HL-60 (cell line): ENCODE measurements around the gene GABPB2.

ENCODE experiments used
- DNase-seq, 2 experiments: peaks; one replicate each; pipeline ENCODE4 v3.0.0-alpha.2; 2010 to 2020; ENCODE audit warnings: low read depth in 1 of 2, low spot score in 1 of 2
- H3K27ac ChIP-seq: fragments of 250-450 bp; sonication (Bioruptor Pico); replicated peaks from 2 replicates; pipeline ENCODE4 v1.5.1; 2020; ENCODE audit warnings: mild to moderate bottlenecking, moderate library complexity
- H3K27me3 ChIP-seq: fragments of 250-450 bp; sonication (Bioruptor Pico); 2 replicates; pipeline ENCODE4 v1.5.1; 2021; ENCODE audit warnings: mild to moderate bottlenecking, moderate library complexity; ENCODE audit not compliant: insufficient read depth, poor library complexity, severe bottlenecking
- H3K4me3 ChIP-seq: replicated peaks from 2 replicates; pipeline ENCODE4 v1.5.1; 2011; ENCODE audit warnings: mild to moderate bottlenecking, control low read depth, low read length; ENCODE audit not compliant: insufficient read depth
- GABPA ChIP-seq: IDR thresholded peaks from 2 replicates; pipeline ENCODE4 v1.6.1; 2012; ENCODE audit warnings: low read depth
- POLR2AphosphoS5 ChIP-seq: IDR thresholded peaks from 2 replicates; pipeline ENCODE4 v1.6.1; 2012; ENCODE audit warnings: low read depth
- SPI1 ChIP-seq: IDR thresholded peaks from 2 replicates; pipeline ENCODE4 v1.6.1; 2012; ENCODE audit warnings: low read depth, mild to moderate bottlenecking, borderline replicate concordance
- TF ChIP-seq, protein P1 (sequence below): IDR thresholded peaks from 2 replicates; pipeline ENCODE4 v1.6.1; 2012; ENCODE audit warnings: low read depth; ENCODE audit not compliant: insufficient replicate concordance
- TF ChIP-seq, protein P2 (sequence below): IDR thresholded peaks from one replicate; pipeline ENCODE4 v1.5.1; 2011; ENCODE audit warnings: low read length, control low read depth, inconsistent platforms; ENCODE audit not compliant: insufficient read depth

GABPB2 gene

DNA sequence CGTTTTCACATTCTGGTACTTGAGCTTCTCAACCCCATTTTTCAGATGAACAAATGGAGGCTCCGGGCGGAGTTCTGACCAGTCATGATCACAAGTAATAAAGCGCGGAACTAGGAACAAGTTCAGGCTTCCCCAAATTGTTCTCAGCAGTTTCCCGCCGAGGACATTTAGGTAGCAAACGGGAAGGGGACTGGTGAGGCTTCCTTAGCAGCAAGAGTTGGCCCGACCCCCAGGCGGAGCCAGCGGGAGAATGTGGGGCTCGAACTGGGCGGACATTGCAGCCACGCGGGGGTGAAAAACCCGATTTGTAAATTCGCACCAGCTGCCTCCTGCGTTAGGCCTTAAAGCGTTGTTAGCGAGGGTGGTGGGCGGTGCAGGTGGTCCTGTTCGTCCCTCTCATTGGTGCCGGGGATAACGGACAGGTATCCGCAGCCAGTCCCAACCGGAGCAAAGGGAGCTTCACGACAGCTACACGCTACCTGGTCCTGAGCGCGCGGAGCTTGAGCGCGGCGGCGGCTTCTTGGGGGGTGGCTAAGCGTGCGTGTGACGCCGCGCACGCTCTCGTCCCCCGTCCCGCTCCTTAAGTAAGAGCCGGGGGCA is 60.5 kb downstream of the GABPB2 start:
- H3K27me3 ChIP-seq = peaks cover 3% of the 10 kb centered on the region
- TF ChIP-seq, protein P1, sequence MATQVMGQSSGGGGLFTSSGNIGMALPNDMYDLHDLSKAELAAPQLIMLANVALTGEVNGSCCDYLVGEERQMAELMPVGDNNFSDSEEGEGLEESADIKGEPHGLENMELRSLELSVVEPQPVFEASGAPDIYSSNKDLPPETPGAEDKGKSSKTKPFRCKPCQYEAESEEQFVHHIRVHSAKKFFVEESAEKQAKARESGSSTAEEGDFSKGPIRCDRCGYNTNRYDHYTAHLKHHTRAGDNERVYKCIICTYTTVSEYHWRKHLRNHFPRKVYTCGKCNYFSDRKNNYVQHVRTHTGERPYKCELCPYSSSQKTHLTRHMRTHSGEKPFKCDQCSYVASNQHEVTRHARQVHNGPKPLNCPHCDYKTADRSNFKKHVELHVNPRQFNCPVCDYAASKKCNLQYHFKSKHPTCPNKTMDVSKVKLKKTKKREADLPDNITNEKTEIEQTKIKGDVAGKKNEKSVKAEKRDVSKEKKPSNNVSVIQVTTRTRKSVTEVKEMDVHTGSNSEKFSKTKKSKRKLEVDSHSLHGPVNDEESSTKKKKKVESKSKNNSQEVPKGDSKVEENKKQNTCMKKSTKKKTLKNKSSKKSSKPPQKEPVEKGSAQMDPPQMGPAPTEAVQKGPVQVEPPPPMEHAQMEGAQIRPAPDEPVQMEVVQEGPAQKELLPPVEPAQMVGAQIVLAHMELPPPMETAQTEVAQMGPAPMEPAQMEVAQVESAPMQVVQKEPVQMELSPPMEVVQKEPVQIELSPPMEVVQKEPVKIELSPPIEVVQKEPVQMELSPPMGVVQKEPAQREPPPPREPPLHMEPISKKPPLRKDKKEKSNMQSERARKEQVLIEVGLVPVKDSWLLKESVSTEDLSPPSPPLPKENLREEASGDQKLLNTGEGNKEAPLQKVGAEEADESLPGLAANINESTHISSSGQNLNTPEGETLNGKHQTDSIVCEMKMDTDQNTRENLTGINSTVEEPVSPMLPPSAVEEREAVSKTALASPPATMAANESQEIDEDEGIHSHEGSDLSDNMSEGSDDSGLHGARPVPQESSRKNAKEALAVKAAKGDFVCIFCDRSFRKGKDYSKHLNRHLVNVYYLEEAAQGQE = no peak
- TF ChIP-seq GABPA (no peak), SPI1 (no peak), POLR2AphosphoS5 (no peak)
- TF ChIP-seq, protein P2, sequence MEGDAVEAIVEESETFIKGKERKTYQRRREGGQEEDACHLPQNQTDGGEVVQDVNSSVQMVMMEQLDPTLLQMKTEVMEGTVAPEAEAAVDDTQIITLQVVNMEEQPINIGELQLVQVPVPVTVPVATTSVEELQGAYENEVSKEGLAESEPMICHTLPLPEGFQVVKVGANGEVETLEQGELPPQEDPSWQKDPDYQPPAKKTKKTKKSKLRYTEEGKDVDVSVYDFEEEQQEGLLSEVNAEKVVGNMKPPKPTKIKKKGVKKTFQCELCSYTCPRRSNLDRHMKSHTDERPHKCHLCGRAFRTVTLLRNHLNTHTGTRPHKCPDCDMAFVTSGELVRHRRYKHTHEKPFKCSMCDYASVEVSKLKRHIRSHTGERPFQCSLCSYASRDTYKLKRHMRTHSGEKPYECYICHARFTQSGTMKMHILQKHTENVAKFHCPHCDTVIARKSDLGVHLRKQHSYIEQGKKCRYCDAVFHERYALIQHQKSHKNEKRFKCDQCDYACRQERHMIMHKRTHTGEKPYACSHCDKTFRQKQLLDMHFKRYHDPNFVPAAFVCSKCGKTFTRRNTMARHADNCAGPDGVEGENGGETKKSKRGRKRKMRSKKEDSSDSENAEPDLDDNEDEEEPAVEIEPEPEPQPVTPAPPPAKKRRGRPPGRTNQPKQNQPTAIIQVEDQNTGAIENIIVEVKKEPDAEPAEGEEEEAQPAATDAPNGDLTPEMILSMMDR = no peak
- H3K4me3 ChIP-seq = no peak overlapping the region
- peak in 1 of 2 experiments; percentile 18 for DNase-seq
- H3K27ac ChIP-seq = no peak overlapping the region

DNA sequence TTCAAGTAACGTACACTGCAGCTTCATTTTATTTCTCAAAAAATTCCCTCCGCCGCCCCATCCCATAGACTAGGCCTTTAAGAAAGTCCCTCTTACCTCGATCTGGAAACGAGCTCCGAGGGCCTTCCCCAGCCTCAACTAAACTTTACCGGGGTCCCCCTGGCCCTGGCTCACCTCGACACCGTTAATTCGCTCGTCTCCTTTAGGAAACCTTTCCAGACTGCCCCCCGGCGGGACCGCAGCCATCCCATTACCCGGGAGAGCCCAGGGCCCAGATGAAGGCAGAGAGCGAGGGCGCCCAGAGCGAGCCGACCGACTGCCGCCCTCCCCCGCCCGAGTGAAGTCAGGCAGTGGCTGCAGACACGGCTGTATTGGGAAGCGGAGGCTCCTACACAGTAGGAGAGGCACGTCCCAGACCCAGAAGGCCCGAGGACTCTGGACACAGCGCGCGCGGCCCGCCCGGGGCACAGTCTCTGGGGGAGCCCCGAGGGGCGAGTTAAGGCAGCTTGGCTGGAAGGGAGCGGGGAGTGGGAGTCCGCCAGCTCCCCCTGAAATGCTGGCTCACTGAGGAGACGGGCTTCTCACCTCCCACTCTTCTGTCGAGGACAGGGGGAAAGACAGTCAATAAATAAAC is 61.3 kb downstream of the GABPB2 start:
- DNase-seq = no peak
- Histone ChIP-seq H3K4me3 (no peak overlapping the region), H3K27ac (no peak overlapping the region), H3K27me3 (peaks cover 3% of the 10 kb centered on the region)
- TF ChIP-seq POLR2AphosphoS5 (no peak), SPI1 (no peak), GABPA (no peak)
- TF ChIP-seq, protein P1 = no peak
- TF ChIP-seq, protein P2 = no peak

DNA sequence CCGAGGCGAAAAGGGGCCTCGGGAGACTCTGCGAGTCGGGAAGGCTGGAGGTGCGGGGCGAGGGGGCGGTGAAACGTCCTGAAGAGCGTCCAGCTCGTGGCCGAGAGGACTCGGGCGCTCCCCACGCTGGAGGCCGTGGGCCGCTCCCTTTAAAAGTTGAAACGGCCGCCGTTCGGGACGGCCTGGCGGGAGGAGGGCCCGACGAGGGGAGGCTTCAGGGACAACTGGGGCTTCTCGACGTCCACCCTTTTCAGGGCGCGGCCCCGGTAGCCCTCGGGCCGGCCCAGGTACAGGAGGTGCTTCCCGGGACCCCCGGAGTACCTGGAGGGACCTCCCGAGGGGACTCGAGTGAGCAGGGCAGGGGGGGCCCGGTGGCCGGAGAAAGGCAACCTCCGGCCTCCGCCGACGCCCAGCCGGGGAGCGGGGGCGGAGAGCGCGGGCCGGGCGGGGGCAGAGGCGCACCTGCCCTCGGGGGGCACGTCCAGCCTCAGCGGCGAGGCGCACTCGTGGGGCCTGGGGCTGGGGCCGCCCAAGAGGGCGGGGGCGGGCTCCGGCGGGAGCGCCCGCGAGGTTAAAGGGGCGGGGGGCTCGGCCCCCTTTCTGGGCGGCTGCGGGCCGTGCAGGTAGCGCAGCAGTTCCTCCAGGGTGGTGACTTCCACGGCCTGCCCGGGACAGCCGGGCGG is 61.9 kb downstream of the GABPB2 start:
- Histone ChIP-seq H3K27me3 (peaks cover 3% of the 10 kb centered on the region), H3K27ac (no peak overlapping the region), H3K4me3 (no peak overlapping the region)
- no peak for DNase-seq
- TF ChIP-seq POLR2AphosphoS5 (no peak), SPI1 (no peak), GABPA (no peak)
- TF ChIP-seq, protein P1 = no peak
- TF ChIP-seq, protein P2 = no peak
